Tibial nerve (tissue), 4 donors: ENCODE measurements around the gene ARHGEF37.

ENCODE experiments used
- EP300 ChIP-seq, 2 donors: sonication (generic); formaldehyde crosslinking; IDR thresholded peaks; one replicate each; pipeline ENCODE4 v1.6.1; 2017; ENCODE audit warnings: antibody characterized with exemption in 2 of 2, mild to moderate bottlenecking in 1 of 2
- POLR2A ChIP-seq, 2 donors: fragments of 450-650 bp; IDR thresholded peaks; one replicate each; pipeline ENCODE4 v1.6.1; 2017; ENCODE audit warnings: antibody characterized with exemption in 2 of 2, mild to moderate bottlenecking in 2 of 2, moderate library complexity in 2 of 2
- TF ChIP-seq, protein P1 (sequence below), 5 experiments: fragments of 200-600 bp in 3 of 5; fragments of 450-650 bp in 2 of 5; sonication (generic) in 3 of 5; IDR thresholded peaks; one replicate each; pipeline ENCODE4 v1.5.1; 2016 to 2019; ENCODE audit warnings: antibody characterized with exemption in 5 of 5, mild to moderate bottlenecking in 3 of 5, moderate library complexity in 2 of 5

GRCh38 chr5:149657324-149657723 lies 76.0 kb downstream of the ARHGEF37 start:
- TF ChIP-seq, protein P1, sequence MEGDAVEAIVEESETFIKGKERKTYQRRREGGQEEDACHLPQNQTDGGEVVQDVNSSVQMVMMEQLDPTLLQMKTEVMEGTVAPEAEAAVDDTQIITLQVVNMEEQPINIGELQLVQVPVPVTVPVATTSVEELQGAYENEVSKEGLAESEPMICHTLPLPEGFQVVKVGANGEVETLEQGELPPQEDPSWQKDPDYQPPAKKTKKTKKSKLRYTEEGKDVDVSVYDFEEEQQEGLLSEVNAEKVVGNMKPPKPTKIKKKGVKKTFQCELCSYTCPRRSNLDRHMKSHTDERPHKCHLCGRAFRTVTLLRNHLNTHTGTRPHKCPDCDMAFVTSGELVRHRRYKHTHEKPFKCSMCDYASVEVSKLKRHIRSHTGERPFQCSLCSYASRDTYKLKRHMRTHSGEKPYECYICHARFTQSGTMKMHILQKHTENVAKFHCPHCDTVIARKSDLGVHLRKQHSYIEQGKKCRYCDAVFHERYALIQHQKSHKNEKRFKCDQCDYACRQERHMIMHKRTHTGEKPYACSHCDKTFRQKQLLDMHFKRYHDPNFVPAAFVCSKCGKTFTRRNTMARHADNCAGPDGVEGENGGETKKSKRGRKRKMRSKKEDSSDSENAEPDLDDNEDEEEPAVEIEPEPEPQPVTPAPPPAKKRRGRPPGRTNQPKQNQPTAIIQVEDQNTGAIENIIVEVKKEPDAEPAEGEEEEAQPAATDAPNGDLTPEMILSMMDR (IDR thresholded peaks at IDR 0.05): no peak
- TF ChIP-seq EP300 (IDR thresholded peaks at IDR 0.05) (no peak), POLR2A (IDR thresholded peaks at IDR 0.05) (no peak)
